ENCODE measurements around the gene P3H2.

P3H2 gene

DNA sequence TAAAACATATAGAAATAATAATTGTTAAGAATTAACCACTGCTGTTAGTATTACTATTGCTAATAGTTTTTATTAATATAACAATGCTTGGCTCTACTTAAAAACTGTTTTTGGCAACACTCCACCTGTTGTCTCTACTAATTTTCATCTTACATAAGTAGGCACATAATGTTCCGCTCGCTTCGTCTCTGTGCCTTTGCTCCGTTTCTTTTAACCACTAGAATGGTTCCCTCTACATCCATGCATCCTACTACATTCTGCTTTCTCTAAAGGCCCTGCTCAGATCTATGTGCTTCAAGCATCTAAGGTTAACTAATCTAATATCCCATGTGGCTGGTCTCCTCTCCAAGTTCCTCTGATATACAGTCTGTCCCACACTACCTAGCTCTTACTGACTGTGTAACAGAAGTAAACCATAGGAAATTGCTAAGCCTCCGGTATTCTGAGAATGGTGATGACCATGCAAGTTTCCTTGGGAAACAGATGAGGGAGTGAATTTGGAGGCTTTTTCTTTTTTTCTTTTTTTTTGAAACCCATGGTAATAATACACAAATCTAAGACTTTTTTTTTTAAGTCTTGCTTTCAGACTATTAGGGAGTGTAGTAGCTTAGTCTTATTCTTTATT lies 138.3 kb downstream of the P3H2 start:
- TF ChIP-seq CTCF (IDR thresholded peaks at IDR 0.05), result no peak

DNA sequence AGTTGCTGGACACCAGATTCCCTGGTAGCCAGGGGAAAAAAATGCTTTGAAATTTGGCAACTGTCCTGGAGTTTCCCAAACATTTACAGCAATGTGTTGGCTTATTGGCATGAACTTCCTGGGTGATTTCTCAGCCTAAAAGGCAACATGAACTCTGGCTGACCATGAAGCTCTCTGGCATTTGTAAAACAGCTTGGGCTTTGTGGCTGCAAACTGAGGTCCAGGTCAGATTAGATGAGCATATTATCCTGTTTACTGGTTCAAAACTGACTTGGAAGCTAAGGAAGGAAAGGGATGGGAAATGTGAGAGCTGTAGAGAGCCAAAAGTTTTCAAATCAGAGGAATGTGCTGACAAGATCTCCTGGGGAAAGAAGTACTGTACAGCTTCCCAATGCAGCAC lies 139.0 kb downstream of the P3H2 start:
- no peak for TF ChIP-seq CTCF (IDR thresholded peaks at IDR 0.05)

- no peak for TF ChIP-seq CTCF (IDR thresholded peaks at IDR 0.05)
Measured at GRCh38 chr3:189978753-189979152, 141.9 kb downstream of the P3H2 start.

DNA sequence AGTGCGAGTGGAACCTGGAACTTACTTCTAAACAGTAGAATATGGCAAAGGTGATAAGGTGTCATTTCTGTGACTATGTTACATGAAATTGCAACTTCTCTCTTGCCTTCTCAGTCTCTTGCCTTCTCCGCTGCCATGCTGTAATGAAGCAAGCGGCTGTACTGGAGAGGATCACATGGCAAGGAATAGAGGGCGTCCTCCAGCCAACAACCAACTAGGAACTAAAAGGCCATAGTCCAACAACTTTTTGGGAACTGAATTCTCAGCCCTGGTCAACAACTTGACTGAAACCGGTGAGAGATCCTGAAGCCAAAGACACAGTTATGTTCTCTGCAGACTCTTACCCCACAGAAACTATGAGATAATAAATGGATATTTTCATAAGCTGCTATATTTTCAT lies 143.5 kb downstream of the P3H2 start:
- no peak for TF ChIP-seq CTCF (IDR thresholded peaks at IDR 0.05)

DNA sequence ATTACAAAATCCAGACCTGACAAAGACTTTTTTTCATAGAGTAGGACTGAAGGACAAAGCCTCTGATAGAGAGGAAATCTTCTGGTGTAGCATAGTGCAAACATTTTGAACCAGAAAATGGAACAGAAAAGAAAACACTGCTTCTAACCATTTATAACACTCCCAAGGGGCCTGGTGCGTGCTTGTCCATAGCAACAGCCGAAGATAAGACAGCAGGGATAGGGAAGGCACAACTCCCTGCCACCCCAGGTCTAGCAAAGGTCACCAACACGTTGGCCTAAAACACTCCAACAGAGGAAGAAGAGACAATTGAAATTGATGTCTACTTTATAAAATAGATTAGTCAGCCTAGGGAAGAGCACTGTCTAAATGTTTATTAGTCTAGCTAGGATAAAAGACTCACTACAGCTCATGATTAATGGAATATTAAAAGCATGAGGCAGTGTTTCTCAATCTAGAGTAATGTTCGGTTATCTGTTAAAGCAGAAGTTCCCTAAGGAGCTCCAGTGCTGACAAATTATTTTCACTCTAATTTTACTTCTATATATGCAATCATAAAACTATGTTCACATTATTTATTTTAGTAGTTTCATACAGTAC lies 145.2 kb downstream of the P3H2 start:
- no peak for TF ChIP-seq CTCF (IDR thresholded peaks at IDR 0.05)

DNA sequence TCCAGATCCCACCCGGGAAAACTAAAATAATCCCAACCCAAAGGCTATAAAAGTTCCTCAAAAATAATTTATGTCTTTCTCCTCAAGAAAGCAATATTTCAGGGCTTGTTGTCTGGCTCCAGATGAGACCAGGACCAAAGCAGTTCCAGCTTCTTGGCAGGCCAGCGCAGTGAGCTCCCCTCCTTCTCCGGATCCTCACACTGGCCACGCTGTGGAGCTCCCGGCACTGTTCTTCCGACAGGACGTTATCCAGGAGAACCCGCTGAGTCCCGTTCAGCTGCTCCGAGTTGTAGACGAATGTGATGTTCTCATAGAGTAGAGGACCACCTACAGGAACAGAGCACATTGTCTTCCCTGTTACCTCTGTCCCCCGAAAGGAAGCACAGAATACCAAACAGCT lies 146.3 kb downstream of the P3H2 start:
- TF ChIP-seq CTCF (IDR thresholded peaks at IDR 0.05), result no peak

GRCh38 chr3:189967254-189967865 lies 153.3 kb downstream of the P3H2 start:
- peak; percentile 79 for TF ChIP-seq CTCF (IDR thresholded peaks at IDR 0.05)

All from LNCAP (cell line).